ENCODE measurements around the gene MCTP2. TPM values are rescaled to one million over a fixed set of nuclear protein-coding genes. Genes with fewer than 3 reads are reported as not detected.

MCTP2 gene
- total RNA-seq, 4 donors from 2014 or later = 1.5 to 10.3 (median 5.7) TPM

DNA sequence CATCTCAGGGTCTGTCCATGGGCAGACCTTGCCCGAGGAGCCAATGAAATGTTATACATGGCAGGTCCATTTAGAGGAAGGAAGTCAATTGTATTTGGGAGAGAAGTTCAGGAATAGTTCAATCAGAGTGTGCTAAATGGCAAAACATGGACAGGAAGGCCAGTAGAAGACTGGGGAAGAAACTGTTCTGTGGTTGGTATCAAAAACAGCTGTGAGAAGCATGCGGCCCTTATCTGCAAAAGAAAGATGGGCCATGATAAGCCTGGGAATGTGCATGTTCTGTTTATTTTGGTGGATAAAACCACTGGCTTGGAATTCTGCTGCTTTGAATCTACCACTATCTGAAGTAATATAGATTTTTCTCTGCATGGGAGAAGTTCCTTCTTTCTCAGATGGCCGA lies 100.4 kb downstream of the MCTP2 start:
- TF ChIP-seq POLR2AphosphoS5 (IDR thresholded peaks at IDR 0.05) = no peak
- TF ChIP-seq, protein P1, sequence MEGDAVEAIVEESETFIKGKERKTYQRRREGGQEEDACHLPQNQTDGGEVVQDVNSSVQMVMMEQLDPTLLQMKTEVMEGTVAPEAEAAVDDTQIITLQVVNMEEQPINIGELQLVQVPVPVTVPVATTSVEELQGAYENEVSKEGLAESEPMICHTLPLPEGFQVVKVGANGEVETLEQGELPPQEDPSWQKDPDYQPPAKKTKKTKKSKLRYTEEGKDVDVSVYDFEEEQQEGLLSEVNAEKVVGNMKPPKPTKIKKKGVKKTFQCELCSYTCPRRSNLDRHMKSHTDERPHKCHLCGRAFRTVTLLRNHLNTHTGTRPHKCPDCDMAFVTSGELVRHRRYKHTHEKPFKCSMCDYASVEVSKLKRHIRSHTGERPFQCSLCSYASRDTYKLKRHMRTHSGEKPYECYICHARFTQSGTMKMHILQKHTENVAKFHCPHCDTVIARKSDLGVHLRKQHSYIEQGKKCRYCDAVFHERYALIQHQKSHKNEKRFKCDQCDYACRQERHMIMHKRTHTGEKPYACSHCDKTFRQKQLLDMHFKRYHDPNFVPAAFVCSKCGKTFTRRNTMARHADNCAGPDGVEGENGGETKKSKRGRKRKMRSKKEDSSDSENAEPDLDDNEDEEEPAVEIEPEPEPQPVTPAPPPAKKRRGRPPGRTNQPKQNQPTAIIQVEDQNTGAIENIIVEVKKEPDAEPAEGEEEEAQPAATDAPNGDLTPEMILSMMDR (IDR thresholded peaks at IDR 0.05) = no peak
- no peak for TF ChIP-seq EP300 (IDR thresholded peaks at IDR 0.05)
- no peak for TF ChIP-seq POLR2A (IDR thresholded peaks at IDR 0.05)
- no peak for ATAC-seq
- WGBS, 2 donors (ENCODE audit: low coverage in 1 of 2) = 76 to 78% methylated on average over 2 to 3 of the region's 3 CpGs
- no peak overlapping the region for H3K4me3 ChIP-seq
- no peaks in the 10 kb centered on the region for H3K36me3 ChIP-seq
- H3K27ac ChIP-seq = no peak overlapping the region
- H3K4me1 ChIP-seq = no peaks in the 10 kb centered on the region
- no peaks in the 10 kb centered on the region for H3K9me3 ChIP-seq
- no peaks in the 10 kb centered on the region for H3K27me3 ChIP-seq

DNA sequence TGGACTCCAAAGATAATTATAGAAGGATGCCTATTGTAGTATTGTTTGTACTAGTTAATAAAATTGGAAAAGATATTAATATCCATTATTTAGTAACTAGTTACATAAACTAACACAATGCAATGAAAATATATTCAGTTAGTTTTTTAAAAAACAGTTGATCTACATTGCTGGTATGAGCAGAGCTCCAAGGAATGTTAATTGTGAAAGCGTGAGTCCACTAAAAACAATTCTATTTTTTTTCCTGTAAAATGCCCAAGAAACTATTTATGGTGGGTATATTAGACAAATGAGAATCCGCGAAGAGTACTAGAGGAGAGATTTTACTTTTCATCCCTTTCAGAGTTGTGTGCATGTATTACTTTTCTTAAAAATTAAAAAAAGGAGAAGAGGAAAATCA lies 104.3 kb downstream of the MCTP2 start:
- TF ChIP-seq, protein P1 (IDR thresholded peaks at IDR 0.05) = no peak
- TF ChIP-seq POLR2A (IDR thresholded peaks at IDR 0.05) (no peak), POLR2AphosphoS5 (IDR thresholded peaks at IDR 0.05) (no peak), EP300 (IDR thresholded peaks at IDR 0.05) (no peak)
- Histone ChIP-seq H3K27me3 (no peaks in the 10 kb centered on the region), H3K36me3 (no peaks in the 10 kb centered on the region), H3K9me3 (no peaks in the 10 kb centered on the region), H3K4me1 (no peaks in the 10 kb centered on the region), H3K4me3 (no peak overlapping the region), H3K27ac (no peak overlapping the region)
- WGBS, 2 donors (ENCODE audit: low coverage in 1 of 2) = 81 to 90% methylated on average over 3 of the region's 3 CpGs
- no peak for ATAC-seq

DNA sequence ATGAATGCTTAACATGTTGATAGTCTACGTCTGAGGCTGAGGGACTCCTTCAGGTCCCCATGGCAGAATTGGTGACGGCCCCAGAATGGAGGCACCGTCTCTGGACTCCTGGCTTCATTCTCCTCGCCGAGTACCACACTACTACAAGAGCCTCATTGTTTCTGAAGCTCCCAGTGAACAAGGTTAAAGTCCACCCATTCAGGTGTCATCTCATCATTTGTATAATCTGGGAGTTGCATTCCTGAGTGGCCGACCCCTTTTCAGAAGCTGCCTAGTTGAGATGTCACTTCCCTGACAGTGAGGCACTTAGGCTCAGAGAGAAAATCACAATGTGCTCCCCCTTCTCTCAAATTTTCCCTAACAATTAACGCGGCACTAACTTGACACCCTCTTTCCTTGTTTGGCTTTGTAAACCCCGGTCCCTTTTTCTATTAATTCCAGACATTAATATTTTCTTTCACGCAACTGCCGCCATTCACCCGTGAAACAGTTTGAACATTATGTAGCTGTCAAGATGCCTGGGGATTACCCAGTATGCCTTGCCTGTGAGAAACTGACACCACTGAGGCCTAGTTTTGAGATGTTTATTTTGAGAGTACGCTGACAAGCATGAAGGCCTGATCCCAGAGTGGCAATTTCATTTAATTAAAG lies 105.6 kb downstream of the MCTP2 start:
- WGBS, 2 donors (ENCODE audit: low coverage in 1 of 2) = 97 to 99% methylated on average over 10 to 13 of the region's 13 CpGs
- TF ChIP-seq, protein P1 (IDR thresholded peaks at IDR 0.05) = no peak
- TF ChIP-seq POLR2A (IDR thresholded peaks at IDR 0.05) (no peak), EP300 (IDR thresholded peaks at IDR 0.05) (no peak), POLR2AphosphoS5 (IDR thresholded peaks at IDR 0.05) (no peak)
- Histone ChIP-seq H3K9me3 (no peaks in the 10 kb centered on the region), H3K36me3 (no peaks in the 10 kb centered on the region), H3K4me3 (no peak overlapping the region), H3K4me1 (no peaks in the 10 kb centered on the region), H3K27ac (no peak overlapping the region), H3K27me3 (no peaks in the 10 kb centered on the region)
- ATAC-seq = no peak

DNA sequence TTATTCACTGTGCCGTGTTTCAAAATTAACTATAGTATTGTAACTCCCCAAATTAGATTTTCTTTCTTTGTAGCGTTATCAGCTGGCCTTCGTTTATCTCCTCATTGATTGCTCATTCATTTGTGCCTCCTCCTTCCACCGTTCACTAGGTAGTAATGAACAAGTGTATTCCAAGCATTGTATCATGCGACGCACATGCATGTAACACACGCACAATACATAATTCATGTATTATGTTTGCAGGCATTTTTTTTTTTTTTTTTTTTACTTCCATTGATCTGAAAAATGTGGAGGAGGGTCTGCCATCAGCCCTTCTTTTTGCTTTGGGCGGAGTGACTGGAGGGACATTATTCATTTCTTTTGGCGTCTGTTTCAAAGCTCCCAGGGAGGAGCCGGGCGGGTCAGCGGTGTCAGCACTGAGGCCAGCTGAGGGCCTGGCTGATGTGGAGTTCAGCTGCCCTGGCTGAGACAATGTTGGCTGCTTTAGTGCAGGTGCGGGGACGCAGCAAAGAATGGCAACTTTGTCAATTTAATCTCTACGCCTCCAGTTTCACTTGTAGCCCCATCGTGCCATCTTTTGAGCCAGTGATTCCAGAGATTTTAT lies 107.0 kb downstream of the MCTP2 start:
- no peaks in the 10 kb centered on the region for H3K4me1 ChIP-seq
- no peaks in the 10 kb centered on the region for H3K27me3 ChIP-seq
- ATAC-seq = no peak
- TF ChIP-seq EP300 (IDR thresholded peaks at IDR 0.05) (no peak), POLR2A (IDR thresholded peaks at IDR 0.05) (no peak)
- no peak overlapping the region for H3K4me3 ChIP-seq
- no peak overlapping the region for H3K27ac ChIP-seq
- WGBS, 2 donors (ENCODE audit: low coverage in 1 of 2) = 90 to 94% methylated on average over 5 to 13 of the region's 16 CpGs
- no peaks in the 10 kb centered on the region for H3K9me3 ChIP-seq
- no peaks in the 10 kb centered on the region for H3K36me3 ChIP-seq

DNA sequence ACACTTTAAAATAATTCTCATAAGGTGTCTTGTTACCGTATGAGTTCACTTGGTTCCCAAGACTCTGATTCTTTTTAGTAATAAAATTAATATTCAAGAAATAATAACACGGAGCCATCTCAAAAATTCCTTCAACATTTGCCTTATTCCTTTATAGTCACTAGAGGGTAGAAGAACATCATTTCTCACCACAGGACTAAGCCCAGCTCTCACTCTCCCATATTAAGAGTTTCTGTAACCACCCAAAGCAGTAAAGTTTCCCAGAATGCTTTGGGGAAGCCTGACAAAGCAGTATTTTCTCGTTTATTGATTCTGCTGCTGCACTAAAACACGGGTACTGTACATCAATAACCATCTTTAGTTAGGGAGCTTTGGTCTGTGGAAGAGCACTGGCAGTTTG lies 114.9 kb downstream of the MCTP2 start:
- no peak for TF ChIP-seq POLR2A (IDR thresholded peaks at IDR 0.05)
- no peak for TF ChIP-seq EP300 (IDR thresholded peaks at IDR 0.05)
- TF ChIP-seq, protein P1 (IDR thresholded peaks at IDR 0.05) = no peak
- TF ChIP-seq POLR2AphosphoS5 (IDR thresholded peaks at IDR 0.05) = no peak
- no peaks in the 10 kb centered on the region for H3K36me3 ChIP-seq
- ATAC-seq = no peak
- H3K27me3 ChIP-seq = no peaks in the 10 kb centered on the region
- no peak overlapping the region for H3K27ac ChIP-seq
- no peaks in the 10 kb centered on the region for H3K9me3 ChIP-seq
- WGBS, 2 donors (ENCODE audit: low coverage in 1 of 2) = 38 to 45% methylated on average over 4 of the region's 4 CpGs
- H3K4me1 ChIP-seq = no peaks in the 10 kb centered on the region
- H3K4me3 ChIP-seq = no peak overlapping the region
